ENCODE data around the gene IL27RA. TPM values are rescaled to one million over a fixed set of nuclear protein-coding genes. Genes with fewer than 3 reads are reported as not detected.
A peak's percentile ranks its signal among the peaks of the same experiment; 100 is the strongest.

IL27RA gene
- total and polyA plus RNA-seq, 2 of the 4 experiments (the other 2 are of a cell fraction), result 2.9 to 5.1 TPM

GRCh38 chr19:14089412-14089661 lies 57.8 kb downstream of the IL27RA start:
- in situ Hi-C loops (cut with MboI; ENCODE audit: low sequenced_read_pairs) (loop anchor here (25.0 kb wide), 1 partner anchor 327 kb away; the partner anchor contains the start of genes C19orf53 and MRI1), intact Hi-C loops (cut with micrococcal nuclease) (no loop called here), dilution Hi-C loops (cut with HindIII; ENCODE audit: low sequenced_read_pairs, unreplicated experiment) (no loop called here)
- TF ChIP-seq CHD1 (IDR thresholded peaks at IDR 0.05; ENCODE audit: low read depth, low read length) (no peak), CTCF (conservative IDR thresholded peaks at IDR 0.05; ENCODE audit: low read depth, low read length) (0 out of 2 replicates have a peak, but pooled peaks have one; percentile 19)
- peak overlapping the region; percentile 80; the same call in 1 of the 2 replicates for H3K23ac ChIP-seq (ENCODE audit: low read depth, low read length)
- no peak overlapping the region for H3K18ac ChIP-seq (ENCODE audit: low read depth, low read length)
- peaks cover 7% of the 10 kb centered on the region for H4K20me1 ChIP-seq (ENCODE audit: insufficient read depth, low read length)
- H3K79me1 ChIP-seq (ENCODE audit: low read depth in 1 of 2, low read length in 2 of 2), result peaks cover 0 to 6% of the 10 kb centered on the region in 2 experiments; a peak in 2 of 4 replicates
- H4K8ac ChIP-seq (ENCODE audit: low read depth in 2 of 2, low read length in 2 of 2), result no peak overlapping the region
- H3K27me3 ChIP-seq (ENCODE audit: control insufficient read depth, insufficient read depth, low read length), result no peaks in the 10 kb centered on the region
- H3K14ac ChIP-seq (replicated peaks; ENCODE audit: low read depth, low read length), result 0 out of 2 replicates have a peak overlapping the region, but pooled peaks have one; percentile 70
- ChIA-PET CTCF (no interaction called here), POLR2A (ENCODE audit: unreplicated experiment) (no interaction called here)
- no peak overlapping the region for H4K91ac ChIP-seq (ENCODE audit: insufficient read depth, low read depth, low read length)
- no peaks in the 10 kb centered on the region for H3K4me1 ChIP-seq (ENCODE audit: control insufficient read depth, insufficient read depth, low read length)
- no peak overlapping the region for H2BK120ac ChIP-seq (ENCODE audit: low read depth, low read length)
- H3K56ac ChIP-seq (ENCODE audit: extremely low read depth, insufficient read depth, low read length), result peak overlapping the region; percentile 16; the same call in 1 of the 2 replicates
- ATAC-seq (ENCODE audit: low read depth) (no peak), DNase-seq (no peak)
- peak overlapping the region; percentile 19 for H2AFZ ChIP-seq (replicated peaks; ENCODE audit: low read length, poor library complexity)
- no peaks in the 10 kb centered on the region for H3K9me1 ChIP-seq (ENCODE audit: insufficient read depth, low read length)
- H3K9ac ChIP-seq (ENCODE audit: low read depth, low read length), result peak overlapping the region; percentile 23; the same call in 1 of the 2 replicates
- H2BK15ac ChIP-seq (ENCODE audit: low read depth, low read length), result no peak overlapping the region
- BruUV-seq (replicated peaks), result no TSS peak
- H3K4me3 ChIP-seq (ENCODE audit: insufficient read depth, low read depth, low read length), result peak overlapping the region; percentile 62
- H2AK5ac ChIP-seq (ENCODE audit: low read depth, low read length), result 0 out of 2 replicates have a peak overlapping the region, but pooled peaks have one; percentile 37
- H2BK5ac ChIP-seq (ENCODE audit: low read depth, low read length, poor library complexity, severe bottlenecking), result no peak overlapping the region
- H3K9me3 ChIP-seq (ENCODE audit: control insufficient read depth, insufficient read depth, low read length), result peaks cover 8% of the 10 kb centered on the region
- H3K36me3 ChIP-seq (ENCODE audit: control insufficient read depth, insufficient read depth, low read length), result peaks cover 12% of the 10 kb centered on the region
- peak overlapping the region; percentile 63 for H3K4me2 ChIP-seq (ENCODE audit: low read depth, low read length)
- H3K27ac ChIP-seq (ENCODE audit: insufficient read depth, low read length), result no peak overlapping the region
- no peak overlapping the region for H3K4ac ChIP-seq (ENCODE audit: low read depth, low read length)
- WGBS, 2 experiments (ENCODE audit: extremely low coverage in 2 of 2, insufficient read length in 1 of 2), result no CpG with 5 or more reads among the region's 16 CpGs
- H4K5ac ChIP-seq (ENCODE audit: low read depth, low read length), result no peak overlapping the region
- peak overlapping the region; percentile 75 for H2AK9ac ChIP-seq (replicated peaks; ENCODE audit: low read depth, low read length, poor library complexity)
- no peak overlapping the region for H2BK20ac ChIP-seq (ENCODE audit: low read depth, low read length)

All from IMR-90 (cell line).